ENCODE results near the gene GPATCH2.

DNA sequence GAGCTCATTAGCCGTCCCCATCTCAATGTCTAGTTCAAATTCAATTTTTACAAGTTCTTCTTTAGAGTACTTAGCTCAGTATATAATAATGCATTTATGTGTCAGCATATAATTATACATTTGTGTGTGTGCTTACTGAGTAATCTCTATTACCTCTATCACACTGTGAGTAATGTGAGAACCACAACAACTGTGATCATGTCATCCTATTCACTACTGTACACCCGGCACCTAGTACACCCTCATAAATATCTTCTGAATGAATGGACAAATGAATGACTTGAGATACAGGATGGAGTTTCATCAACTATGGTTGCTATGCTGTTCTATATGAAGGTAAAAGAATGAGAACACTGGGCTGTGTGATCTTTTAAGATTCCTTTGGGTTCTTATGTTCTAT lies 124.0 kb downstream of the GPATCH2 start:
- no peak for TF ChIP-seq POLR2A (IDR thresholded peaks at IDR 0.05; ENCODE audit: extremely low read depth, insufficient read length)
- TF ChIP-seq, protein P1, sequence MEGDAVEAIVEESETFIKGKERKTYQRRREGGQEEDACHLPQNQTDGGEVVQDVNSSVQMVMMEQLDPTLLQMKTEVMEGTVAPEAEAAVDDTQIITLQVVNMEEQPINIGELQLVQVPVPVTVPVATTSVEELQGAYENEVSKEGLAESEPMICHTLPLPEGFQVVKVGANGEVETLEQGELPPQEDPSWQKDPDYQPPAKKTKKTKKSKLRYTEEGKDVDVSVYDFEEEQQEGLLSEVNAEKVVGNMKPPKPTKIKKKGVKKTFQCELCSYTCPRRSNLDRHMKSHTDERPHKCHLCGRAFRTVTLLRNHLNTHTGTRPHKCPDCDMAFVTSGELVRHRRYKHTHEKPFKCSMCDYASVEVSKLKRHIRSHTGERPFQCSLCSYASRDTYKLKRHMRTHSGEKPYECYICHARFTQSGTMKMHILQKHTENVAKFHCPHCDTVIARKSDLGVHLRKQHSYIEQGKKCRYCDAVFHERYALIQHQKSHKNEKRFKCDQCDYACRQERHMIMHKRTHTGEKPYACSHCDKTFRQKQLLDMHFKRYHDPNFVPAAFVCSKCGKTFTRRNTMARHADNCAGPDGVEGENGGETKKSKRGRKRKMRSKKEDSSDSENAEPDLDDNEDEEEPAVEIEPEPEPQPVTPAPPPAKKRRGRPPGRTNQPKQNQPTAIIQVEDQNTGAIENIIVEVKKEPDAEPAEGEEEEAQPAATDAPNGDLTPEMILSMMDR (IDR thresholded peaks at IDR 0.05; ENCODE audit: low read depth, low read length), result no peak
- TF ChIP-seq, protein P2, sequence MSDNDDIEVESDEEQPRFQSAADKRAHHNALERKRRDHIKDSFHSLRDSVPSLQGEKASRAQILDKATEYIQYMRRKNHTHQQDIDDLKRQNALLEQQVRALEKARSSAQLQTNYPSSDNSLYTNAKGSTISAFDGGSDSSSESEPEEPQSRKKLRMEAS (IDR thresholded peaks at IDR 0.05; ENCODE audit: low read depth, low read length), result no peak

All from NB4 (cell line).